HEK293 (cell line): ENCODE measurements around the gene RDH5.

ENCODE experiments used
- CTCF ChIP-seq: fragments of 450-650 bp; formaldehyde crosslinking; IDR thresholded peaks from 2 replicates; pipeline ENCODE4 v1.5.1; 2016; ENCODE audit warnings: missing biosample characterization, missing genetic modification characterization
- SP2 ChIP-seq: fragments of 450-650 bp; formaldehyde crosslinking; IDR thresholded peaks from 2 replicates; pipeline ENCODE4 v1.5.1; 2016; ENCODE audit warnings: missing biosample characterization, missing genetic modification characterization
- ZBTB6 ChIP-seq: fragments of 450-650 bp; formaldehyde crosslinking; IDR thresholded peaks from 2 replicates; pipeline ENCODE4 v1.5.1; 2017; ENCODE audit warnings: missing biosample characterization, missing genetic modification characterization
- ZEB2 ChIP-seq: fragments of 450-650 bp; formaldehyde crosslinking; IDR thresholded peaks from 2 replicates; pipeline ENCODE4 v1.5.1; 2016; ENCODE audit warnings: missing biosample characterization, missing genetic modification characterization
- ZNF23 ChIP-seq: fragments of 450-650 bp; formaldehyde crosslinking; IDR thresholded peaks from 2 replicates; pipeline ENCODE4 v1.5.1; 2016; ENCODE audit warnings: missing biosample characterization, missing genetic modification characterization, borderline replicate concordance
- ZNF768 ChIP-seq: fragments of 450-650 bp; formaldehyde crosslinking; IDR thresholded peaks from 2 replicates; pipeline ENCODE4 v1.5.1; 2018; ENCODE audit warnings: missing biosample characterization, mild to moderate bottlenecking, missing genetic modification characterization

GRCh38 chr12:55739025-55739378, 18.8 kb downstream of the RDH5 start:
- TF ChIP-seq ZBTB6 (tag by site-specific recombination) (no peak), CTCF (tag by site-specific recombination) (no peak), SP2 (no peak), ZNF23 (tag by site-specific recombination) (no peak), ZEB2 (no peak), ZNF768 (tag by site-specific recombination) (no peak)
